Thyroid gland (tissue), 4 donors: ENCODE data around the gene CH25H. TPM values are rescaled to one million over a fixed set of nuclear protein-coding genes. Genes with fewer than 3 reads are reported as not detected.

Source experiments
- DNase-seq, 2 donors: peaks; one replicate each; pipeline ENCODE4 v3.0.0-alpha.2; 2019
- H3K27ac ChIP-seq, 3 donors: fragments of 200-600 bp; sonication (generic); 1 replicate in 2 of 3; 2 replicates in 1 of 3; pipeline ENCODE4 v1.5.1; 2016 to 2019; ENCODE audit warnings: mild to moderate bottlenecking in 1 of 3, moderate library complexity in 1 of 3
- H3K27me3 ChIP-seq: fragments of 200-600 bp; sonication (generic); one replicate; pipeline ENCODE4 v1.5.1; 2019
- H3K36me3 ChIP-seq, 2 donors: fragments of 200-600 bp; sonication (generic); one replicate each; pipeline ENCODE4 v1.5.1; 2016 to 2019
- H3K4me1 ChIP-seq, 2 donors: fragments of 200-600 bp; sonication (generic); one replicate each; pipeline ENCODE4 v1.5.1; 2017 to 2019
- H3K4me3 ChIP-seq, 3 donors: fragments of 200-600 bp; sonication (generic); replicated peaks in 1 of 3; 1 replicate in 2 of 3; 2 replicates in 1 of 3; pipeline ENCODE4 v1.5.1; 2016; ENCODE audit warnings: mild to moderate bottlenecking in 1 of 3
- H3K9me3 ChIP-seq: fragments of 200-600 bp; sonication (generic); one replicate; pipeline ENCODE4 v1.5.1; 2017
- POLR2A ChIP-seq, 2 donors: fragments of 450-650 bp; IDR thresholded peaks; one replicate each; pipeline ENCODE4 v1.6.1; 2017; ENCODE audit warnings: antibody characterized with exemption in 2 of 2, mild to moderate bottlenecking in 2 of 2, moderate library complexity in 1 of 2
- WGBS, 2 donors: methylation state at CpG; one replicate each; pipeline ENCODE4 v1.1.5; 2017; 5-methylcytosine and 5-hydroxymethylcytosine counted together
- intact Hi-C: fragments of 100-400 bp; cut with DNase I; formaldehyde crosslinking; loops from one replicate; pipeline ENCODE4 v1.15.1; 2023
- total RNA-seq, 4 donors: library from RNA; depleted of rRNA; stranded (reverse); fragments of >200 nt; gene quantifications; one replicate each; pipeline ENCODE4 v1.2.3, GENCODE V29; 2016
- TF ChIP-seq, protein P1 (sequence below), 6 experiments: fragments of 200-600 bp in 3 of 6; fragments of 450-650 bp in 3 of 6; sonication (generic) in 3 of 6; IDR thresholded peaks; one replicate each; pipeline ENCODE4 v1.5.1; 2016 to 2019; ENCODE audit warnings: antibody characterized with exemption in 6 of 6, mild to moderate bottlenecking in 2 of 6, inconsistent platforms in 1 of 6, moderate library complexity in 1 of 6

CH25H gene
- total RNA-seq, 4 donors from 2014 or later = 0.44 to 6.3 (median 3.4) TPM; not detected in 1

DNA sequence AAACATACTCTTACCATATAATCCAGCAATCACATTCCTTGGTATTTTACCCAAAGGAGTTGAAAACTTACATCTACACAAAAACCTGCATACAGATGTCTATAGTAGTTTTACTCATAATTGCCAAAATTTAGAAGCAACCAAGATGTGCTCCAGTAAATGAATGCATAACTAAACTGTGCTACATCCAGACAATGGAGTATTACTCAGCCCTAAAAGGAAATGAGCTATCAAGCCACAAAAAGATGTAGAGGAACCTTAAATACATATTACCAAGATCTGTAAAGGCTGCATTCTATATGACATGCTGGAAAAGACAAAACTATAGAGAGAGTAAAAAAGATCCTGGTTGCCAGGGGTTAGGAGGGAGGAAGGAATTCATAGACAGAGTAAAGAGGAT, 21.8 kb upstream of the CH25H start:
- Histone ChIP-seq H3K4me1 (no peaks in the 10 kb centered on the region), H3K27me3 (no peaks in the 10 kb centered on the region), H3K36me3 (no peaks in the 10 kb centered on the region), H3K4me3 (no peak overlapping the region), H3K9me3 (no peaks in the 10 kb centered on the region), H3K27ac (no peak overlapping the region)
- TF ChIP-seq, protein P1, sequence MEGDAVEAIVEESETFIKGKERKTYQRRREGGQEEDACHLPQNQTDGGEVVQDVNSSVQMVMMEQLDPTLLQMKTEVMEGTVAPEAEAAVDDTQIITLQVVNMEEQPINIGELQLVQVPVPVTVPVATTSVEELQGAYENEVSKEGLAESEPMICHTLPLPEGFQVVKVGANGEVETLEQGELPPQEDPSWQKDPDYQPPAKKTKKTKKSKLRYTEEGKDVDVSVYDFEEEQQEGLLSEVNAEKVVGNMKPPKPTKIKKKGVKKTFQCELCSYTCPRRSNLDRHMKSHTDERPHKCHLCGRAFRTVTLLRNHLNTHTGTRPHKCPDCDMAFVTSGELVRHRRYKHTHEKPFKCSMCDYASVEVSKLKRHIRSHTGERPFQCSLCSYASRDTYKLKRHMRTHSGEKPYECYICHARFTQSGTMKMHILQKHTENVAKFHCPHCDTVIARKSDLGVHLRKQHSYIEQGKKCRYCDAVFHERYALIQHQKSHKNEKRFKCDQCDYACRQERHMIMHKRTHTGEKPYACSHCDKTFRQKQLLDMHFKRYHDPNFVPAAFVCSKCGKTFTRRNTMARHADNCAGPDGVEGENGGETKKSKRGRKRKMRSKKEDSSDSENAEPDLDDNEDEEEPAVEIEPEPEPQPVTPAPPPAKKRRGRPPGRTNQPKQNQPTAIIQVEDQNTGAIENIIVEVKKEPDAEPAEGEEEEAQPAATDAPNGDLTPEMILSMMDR (IDR thresholded peaks at IDR 0.05) = no peak
- no peak for TF ChIP-seq POLR2A (IDR thresholded peaks at IDR 0.05)
- no peak for DNase-seq
- intact Hi-C loops = no loop called here

DNA sequence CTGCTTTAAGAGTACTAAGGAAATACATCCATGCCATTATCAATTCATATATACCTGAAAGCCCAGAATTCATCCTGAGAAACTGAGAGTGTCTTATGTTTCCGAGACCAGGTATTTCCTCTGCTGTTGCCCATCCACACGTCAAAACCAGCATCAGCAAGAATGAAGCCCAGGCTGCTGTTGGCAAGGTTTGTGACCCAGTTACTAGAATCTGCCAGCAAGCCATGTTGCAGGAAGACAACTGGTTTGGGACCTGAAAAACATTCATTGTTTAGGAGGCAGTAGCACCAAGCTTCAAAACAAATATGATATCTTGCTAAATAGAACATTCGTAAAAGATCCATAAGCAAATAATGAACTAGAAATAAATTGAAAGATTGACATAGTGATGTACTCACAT, 21.0 kb upstream of the CH25H start:
- H3K27ac ChIP-seq = no peak overlapping the region
- no peaks in the 10 kb centered on the region for H3K36me3 ChIP-seq
- no peaks in the 10 kb centered on the region for H3K27me3 ChIP-seq
- H3K4me1 ChIP-seq = no peaks in the 10 kb centered on the region
- no peak overlapping the region for H3K4me3 ChIP-seq
- WGBS, 2 donors = 96 to 97% methylated on average over 3 of the region's 3 CpGs
- H3K9me3 ChIP-seq = no peaks in the 10 kb centered on the region
- no peak for DNase-seq
- TF ChIP-seq, protein P1 (IDR thresholded peaks at IDR 0.05) = no peak
- TF ChIP-seq POLR2A (IDR thresholded peaks at IDR 0.05) = no peak
- intact Hi-C loops = no loop called here

DNA sequence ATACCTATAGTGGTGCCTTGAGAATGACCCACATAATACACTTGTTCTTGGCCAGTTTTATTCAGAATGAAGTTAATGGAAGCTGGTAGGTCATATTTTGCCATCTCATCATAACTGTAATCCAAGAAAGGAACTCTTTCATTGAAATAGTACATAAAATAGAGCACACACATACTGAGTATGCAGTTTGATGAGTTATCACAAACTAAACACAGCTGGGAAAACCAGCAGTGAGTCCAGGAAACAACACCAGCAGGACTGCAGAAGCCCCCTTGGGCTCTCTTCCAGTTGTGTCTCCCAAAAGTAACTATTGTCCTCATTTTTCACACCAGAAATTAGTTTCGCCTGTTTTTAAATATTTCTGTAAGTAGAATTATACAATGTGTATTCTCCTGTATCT, 19.8 kb upstream of the CH25H start:
- Histone ChIP-seq H3K27ac (no peak overlapping the region), H3K4me1 (no peaks in the 10 kb centered on the region), H3K9me3 (no peaks in the 10 kb centered on the region), H3K4me3 (no peak overlapping the region), H3K36me3 (no peaks in the 10 kb centered on the region), H3K27me3 (no peaks in the 10 kb centered on the region)
- intact Hi-C loops = no loop called here
- DNase-seq = no peak
- TF ChIP-seq, protein P1 (IDR thresholded peaks at IDR 0.05) = no peak
- TF ChIP-seq POLR2A (IDR thresholded peaks at IDR 0.05) = no peak
- 94 to 96% methylated on average over 1 of the region's 1 CpG for WGBS, 2 donors

DNA sequence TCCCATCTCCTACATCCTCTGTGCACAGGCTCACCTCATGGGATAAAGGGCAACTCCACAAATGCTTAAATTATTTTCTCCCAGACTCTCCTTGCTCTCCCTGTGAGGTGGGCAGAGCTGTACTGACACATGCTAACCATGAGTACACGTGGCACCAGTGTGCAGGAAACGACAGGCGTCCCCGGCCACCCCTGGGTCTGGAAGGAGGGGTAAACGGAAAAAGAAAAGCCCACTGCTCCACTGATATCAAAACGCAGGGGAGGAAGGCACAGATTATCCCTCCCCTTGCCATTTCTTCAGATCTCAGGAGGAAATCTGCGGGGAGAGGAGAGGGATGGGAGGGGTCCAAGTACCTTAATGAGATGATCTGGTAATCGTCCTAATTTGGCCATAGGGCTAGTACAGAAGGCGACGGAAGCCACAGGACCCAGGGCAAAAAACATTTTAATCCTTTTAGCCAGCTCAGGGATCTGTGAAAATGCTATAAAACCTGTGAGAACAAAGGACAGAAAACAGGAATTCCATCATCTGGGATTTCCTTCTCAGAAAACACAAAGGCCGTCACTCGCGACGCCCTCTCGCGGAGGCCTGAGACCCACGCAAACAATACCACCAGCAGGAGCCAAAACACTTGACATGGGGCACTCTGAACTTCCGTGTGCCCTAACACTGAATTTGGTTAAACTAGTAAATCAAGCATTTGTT, 17.8 kb upstream of the CH25H start:
- Histone ChIP-seq H3K27ac (peak overlapping the region in 1 of 3 donors; percentile 44), H3K4me3 (no peak overlapping the region), H3K4me1 (no peaks in the 10 kb centered on the region), H3K36me3 (no peaks in the 10 kb centered on the region), H3K9me3 (no peaks in the 10 kb centered on the region), H3K27me3 (no peaks in the 10 kb centered on the region)
- no peak for TF ChIP-seq POLR2A (IDR thresholded peaks at IDR 0.05)
- TF ChIP-seq, protein P1 (IDR thresholded peaks at IDR 0.05) = peak in 3 of 6 experiments; percentile 30 to 45 (median 34)
- WGBS, 2 donors = 34 to 41% methylated on average over 18 of the region's 18 CpGs
- intact Hi-C loops = no loop called here
- peak in 1 of 2 donors; percentile 45 for DNase-seq

DNA sequence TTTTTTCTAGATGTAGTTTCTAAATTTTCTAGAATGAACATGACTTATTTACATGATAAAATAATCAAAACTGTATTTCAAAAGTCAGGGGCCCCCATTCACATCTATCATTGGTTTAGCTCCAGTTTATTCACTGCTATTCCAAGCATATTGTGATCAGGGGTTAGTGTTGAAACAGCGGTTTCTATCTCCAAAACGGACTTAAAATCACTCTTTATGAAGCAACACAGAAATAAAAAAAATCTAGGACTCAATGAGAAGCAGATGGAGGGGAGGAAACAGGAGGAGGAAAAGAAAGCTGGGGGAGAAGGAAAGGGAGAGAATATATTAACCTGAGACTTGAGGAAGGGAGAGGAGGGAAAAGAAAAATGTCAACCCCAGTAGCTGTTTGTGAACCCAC, 14.8 kb upstream of the CH25H start:
- H3K27ac ChIP-seq = no peak overlapping the region
- 70% methylated on average over 2 of the region's 2 CpGs for WGBS, 2 donors
- no peak overlapping the region for H3K4me3 ChIP-seq
- DNase-seq = no peak
- H3K9me3 ChIP-seq = no peaks in the 10 kb centered on the region
- intact Hi-C loops = no loop called here
- no peaks in the 10 kb centered on the region for H3K27me3 ChIP-seq
- H3K36me3 ChIP-seq = no peaks in the 10 kb centered on the region
- peaks cover 3 to 6% of the 10 kb centered on the region in 2 donors for H3K4me1 ChIP-seq
- TF ChIP-seq POLR2A (IDR thresholded peaks at IDR 0.05) = no peak
- TF ChIP-seq, protein P1 (IDR thresholded peaks at IDR 0.05) = no peak
